Raji (cell line): ENCODE results near the gene TNFRSF12A.

Experiments
- POLR2A ChIP-seq: IDR thresholded peaks from 2 replicates; pipeline ENCODE4 v1.6.1; 2011; ENCODE audit warnings: low read depth, low read length, control low read depth; ENCODE audit not compliant: insufficient read depth

Gene TNFRSF12A

DNA sequence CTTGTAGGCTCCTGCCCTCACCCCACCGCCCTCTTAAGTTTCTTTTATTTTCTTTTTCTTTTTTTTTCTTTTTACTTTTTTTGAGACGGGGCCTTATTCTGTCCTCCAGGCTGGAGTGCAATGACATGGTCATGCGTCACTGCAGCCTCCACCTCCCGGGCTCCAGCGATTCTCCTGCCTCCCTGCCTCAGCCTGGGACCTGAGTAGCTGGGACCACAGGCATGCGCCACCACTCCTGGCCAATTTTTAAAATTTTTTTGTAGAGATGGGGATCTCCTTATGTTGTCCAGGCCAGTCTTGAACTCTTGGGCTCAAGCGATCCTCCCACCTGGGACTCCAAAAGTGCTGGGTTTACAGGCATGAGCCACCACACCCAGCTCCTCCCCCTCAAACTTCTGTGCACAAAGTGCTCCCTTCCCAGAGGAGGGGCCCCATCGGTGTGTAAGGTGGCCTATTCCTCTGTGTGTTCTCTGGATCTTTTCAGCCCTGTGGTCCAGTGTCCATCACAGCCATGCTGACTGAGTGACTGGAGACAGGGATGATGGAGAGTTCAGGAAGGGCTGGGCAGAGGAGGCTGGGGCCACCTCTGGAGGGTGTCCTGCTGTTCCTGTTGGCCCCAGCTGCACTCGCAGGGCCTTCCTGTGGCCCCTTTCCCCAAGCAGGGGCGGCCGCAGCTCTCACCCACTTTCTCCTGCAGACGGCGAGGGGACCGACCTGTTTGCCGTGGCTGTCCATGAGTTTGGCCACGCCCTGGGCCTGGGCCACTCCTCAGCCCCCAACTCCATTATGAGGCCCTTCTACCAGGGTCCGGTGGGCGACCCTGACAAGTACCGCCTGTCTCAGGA is 36.4 kb downstream of the TNFRSF12A start:
- TF ChIP-seq POLR2A, result no peak

DNA sequence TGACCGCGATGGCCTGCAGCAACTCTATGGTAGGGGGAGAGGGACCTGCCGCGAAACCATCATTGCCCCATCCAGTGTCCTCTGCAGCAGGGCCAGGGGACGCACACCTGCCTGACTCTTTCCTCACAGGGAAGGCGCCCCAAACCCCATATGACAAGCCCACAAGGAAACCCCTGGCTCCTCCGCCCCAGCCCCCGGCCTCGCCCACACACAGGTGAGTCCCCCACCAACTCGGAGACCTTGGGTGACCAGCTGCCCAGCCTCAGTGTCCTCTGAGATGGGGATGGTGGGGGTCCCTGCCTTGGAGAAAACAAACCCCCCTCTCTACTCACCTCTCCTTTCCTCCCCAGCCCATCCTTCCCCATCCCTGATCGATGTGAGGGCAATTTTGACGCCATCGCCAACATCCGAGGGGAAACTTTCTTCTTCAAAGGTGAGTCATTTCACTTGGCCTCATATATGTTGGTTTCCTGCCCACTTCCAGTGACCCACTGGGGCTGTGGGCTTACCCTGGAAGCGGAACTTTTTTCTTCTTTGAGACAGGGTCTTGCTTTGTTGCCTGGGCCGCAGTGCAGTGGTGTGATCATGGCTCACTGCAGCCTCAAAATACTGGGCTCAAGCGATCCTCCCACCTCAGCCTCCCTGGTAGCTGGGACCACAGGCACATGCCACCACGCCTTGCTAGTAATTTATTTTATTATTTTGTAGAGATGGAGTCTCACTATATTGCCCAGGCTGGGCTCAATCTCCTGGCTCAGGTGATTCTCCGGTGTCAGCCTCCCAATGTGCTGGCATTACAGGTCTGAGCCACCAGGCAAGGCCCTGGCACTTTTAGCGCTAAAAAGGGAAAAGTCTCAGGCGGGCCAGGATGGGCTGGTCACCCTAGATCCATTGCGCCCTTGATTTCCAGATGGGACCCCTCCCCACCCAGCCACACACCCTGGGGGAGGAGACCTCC is 37.3 kb downstream of the TNFRSF12A start:
- TF ChIP-seq POLR2A, result no peak

DNA sequence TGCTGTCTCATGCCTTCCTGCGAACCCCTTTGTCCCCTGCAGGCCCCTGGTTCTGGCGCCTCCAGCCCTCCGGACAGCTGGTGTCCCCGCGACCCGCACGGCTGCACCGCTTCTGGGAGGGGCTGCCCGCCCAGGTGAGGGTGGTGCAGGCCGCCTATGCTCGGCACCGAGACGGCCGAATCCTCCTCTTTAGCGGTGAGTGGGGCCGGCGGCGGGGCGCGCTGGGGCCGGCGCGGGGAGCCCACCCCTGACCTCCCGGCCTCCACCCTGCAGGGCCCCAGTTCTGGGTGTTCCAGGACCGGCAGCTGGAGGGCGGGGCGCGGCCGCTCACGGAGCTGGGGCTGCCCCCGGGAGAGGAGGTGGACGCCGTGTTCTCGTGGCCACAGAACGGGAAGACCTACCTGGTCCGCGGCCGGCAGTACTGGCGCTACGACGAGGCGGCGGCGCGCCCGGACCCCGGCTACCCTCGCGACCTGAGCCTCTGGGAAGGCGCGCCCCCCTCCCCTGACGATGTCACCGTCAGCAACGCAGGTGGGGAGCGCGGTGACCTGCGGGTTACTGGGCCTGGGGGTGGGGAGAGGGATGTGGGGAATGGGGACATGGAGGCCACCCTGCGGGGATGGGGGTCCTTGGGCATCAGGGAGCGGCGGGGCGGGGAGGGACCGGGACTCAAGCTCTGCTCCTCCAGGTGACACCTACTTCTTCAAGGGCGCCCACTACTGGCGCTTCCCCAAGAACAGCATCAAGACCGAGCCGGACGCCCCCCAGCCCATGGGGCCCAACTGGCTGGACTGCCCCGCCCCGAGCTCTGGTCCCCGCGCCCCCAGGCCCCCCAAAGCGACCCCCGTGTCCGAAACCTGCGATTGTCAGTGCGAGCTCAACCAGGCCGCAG is 38.2 kb downstream of the TNFRSF12A start:
- TF ChIP-seq POLR2A, result no peak

DNA sequence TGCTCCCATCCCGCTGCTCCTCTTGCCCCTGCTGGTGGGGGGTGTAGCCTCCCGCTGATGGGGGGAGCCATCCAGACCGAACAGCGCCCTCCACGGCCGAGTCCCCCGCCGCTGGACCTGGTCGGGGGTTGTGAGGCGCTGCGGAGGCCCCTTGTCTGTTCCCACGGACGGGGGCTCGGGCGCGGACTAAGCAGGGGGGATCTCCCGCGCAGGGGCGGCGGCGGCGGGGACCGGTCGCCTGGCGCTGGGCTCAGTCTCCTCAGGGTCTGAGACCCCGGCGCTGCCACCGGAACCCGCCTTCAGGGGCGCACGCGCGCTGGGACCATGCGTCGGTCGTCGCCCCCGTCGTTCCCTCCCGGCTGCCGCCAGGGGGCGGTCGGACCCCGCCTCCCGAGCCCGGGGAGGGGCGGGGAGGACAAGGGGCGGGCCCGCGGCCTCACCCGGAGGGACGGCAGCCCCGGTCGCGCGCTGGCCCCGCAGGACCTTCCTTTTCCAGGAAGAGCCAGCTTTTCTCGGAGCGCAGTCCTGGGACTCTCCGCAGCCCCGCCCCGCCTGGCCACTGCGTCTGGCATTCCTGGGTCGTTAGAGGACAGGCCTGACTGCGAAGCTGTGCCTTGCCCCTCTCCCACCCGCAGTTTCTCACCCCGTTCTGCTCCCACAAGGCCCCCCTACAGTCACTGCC is 39.0 kb downstream of the TNFRSF12A start:
- TF ChIP-seq POLR2A, result peak; percentile 69

DNA sequence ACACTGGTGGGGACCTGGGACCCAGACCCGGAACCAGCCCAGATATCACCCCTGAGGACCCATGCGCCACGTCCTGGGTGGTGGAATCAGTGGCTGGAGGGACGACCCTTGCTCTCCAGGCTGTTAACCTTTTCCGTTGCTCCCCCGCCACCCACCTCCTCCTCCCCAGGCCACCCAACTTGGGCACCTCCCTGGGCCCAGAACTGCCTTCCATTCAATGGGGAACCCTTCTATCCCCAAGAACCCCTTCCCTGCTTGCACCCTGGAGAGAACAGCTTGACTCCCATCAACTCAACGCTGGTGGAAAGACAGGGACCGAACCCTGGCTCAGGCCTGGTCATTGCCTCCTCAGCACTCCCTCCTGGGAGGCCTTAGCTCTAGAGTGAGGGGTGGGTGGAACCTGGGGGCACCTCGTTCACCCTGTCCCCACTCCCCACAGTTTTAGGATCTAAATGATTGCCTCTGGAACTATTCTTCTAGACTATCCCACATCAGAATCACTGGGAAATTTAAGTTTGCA is 39.6 kb downstream of the TNFRSF12A start:
- no peak for TF ChIP-seq POLR2A

DNA sequence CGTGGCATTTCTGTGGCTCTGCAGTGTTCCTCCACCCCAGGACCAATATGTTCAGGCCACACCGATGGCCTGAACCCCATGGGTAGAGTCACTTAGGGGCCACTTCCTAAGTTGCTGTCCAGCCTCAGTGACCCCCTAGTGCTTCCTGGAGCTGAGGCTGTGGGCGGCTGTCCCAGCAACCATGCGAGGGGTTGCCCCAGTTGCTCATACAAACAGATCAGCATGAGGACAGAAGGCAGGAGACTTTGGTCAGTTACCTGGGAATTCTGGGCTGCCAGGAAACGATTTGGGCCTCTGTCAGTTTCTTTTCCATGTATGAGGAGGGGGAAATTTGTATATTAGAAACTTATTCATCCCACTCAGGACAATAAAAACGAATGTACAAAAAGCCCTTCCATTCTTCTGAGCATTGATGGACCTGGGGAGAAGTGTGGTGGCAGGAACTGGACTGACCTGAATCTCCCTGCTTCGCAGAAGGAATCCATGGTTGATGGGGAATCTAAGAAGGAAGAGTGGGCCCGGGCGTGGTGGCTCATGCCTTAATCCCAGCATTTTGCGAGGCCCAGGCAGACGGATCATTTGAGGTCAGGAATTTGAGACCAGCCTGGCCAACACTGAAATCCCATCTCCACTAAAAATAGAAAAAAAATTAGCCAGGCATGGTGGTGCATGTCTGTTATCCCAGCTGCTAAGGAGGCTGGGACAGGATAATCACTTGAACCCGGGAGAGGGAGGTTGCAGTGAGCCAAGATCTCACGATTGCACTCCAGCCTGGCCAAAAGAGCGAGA is 40.4 kb downstream of the TNFRSF12A start:
- TF ChIP-seq POLR2A, result no peak

DNA sequence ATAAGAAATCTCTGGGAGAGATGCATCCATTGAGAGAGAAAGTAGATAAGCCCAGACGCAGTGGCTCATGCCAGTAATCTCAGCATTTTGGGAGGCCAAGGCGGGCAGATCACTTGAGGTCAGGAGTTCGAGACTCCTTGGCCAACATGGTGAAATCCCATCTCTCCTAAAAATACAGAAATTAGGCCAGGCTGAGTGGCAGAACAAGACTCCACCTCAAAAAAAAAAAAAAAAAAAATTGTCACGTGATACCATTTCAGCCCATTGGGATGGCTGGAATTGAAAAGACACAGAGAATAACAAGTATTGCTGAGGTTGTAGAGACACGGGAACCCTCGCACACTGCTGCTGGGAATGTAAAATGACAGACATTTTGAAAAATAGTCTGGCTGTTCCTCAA is 42.4 kb downstream of the TNFRSF12A start:
- no peak for TF ChIP-seq POLR2A

DNA sequence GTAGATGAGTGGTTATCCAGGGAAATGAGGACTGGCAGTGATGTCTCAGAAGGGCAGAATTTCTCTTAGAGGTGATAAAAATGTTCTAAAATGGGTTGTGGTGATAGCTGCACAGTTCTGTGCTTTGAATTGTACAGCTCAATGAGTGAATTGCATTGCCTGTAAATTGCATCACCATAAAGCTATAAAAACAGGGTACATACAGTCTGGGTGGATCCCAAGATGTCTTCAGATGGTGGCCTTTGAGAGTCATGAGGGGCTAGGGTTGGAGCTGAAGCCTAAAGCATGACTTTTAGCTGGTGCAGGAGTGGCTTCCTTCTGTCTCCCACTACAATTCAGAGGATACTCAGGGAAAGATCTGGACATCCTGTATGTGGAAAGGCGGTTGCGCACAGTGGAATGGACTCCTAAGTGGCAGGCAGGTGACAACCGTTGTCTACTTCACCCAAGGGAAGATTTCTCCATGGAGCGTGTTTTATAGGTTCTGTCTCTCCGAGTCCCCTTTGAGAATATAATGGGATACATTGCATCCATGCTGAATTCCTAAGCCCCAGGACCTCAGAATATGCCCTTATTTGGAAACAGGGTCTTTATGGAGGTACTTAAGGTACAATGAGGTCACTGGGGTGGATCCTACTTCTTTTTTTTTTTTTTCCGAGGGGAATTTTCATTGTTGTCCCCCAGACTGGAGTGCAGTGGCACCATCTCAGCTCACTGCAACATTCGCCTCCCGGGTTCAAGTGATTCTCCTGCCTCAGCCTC is 43.6 kb downstream of the TNFRSF12A start:
- TF ChIP-seq POLR2A, result no peak

DNA sequence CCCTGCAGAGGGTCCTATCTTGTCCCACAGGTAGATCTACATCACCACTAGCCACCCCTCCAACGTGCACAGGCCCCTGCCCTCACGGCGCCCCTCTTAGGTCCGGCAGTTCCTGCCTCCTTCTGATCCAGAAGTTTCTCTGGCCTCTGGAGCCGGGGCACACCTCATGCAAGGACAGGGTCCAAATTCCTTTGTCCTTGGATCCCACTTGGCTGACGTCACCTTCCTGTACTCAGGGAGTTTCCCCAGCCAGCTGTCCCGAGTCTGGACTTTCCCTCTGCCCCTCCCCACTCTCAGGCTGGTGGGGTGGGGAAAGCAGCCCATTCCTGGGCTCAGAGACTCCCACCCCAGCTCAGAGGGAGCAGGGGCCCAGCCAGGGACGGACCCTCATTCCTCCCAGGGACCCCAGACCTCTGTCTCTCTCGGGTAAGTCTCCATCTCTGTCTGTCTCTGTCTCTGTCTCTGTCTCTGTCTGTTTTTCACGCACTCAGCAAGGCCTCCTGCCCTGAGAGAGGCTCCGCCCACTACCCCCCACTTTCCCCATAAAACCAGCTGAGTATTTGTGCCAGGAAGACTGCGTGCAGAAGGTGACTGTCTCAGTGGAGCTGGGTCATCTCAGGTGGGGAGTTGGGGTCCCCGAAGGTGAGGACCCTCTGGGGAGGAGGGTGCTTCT is 45.0 kb downstream of the TNFRSF12A start, which contains the start of gene IL32:
Gene IL32, plus strand, starts transcription at position 572 of the 673 bp plus-strand sequence. CDS start 172 bp downstream, outside the sequence.
- no peak for TF ChIP-seq POLR2A

DNA sequence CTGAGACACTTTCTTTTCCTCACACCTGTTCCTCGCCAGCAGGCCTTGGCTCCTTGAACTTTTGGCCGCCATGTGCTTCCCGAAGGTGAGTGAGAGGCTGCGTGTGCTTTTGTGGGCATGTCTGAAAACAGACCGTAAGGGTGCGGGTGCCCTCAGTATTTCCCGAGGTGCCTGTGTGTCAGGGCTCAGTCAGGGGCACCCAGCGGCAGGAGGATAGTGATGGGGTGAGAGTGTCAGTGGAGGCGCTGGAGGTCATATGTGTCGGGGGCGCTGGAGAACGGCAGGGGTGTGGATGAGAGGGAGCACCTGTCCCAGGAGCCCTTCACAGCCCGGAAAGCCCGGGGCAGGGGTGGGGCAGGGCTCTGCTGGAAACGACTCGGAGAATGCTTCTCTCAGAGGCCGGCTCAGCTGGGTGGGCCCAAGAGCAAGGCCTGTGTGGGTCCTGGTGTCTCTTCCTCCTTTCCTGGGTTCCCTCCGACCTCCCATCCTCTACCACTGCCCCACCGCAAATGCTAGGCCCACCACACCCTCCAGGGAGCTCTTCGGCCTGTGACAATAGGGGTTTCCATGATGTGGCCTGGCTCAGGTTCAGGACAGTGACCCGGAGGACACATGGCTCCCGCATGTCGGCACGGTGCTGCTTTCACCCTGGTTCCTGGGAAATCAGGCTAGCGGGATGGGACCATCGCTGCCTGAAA is 45.7 kb downstream of the TNFRSF12A start:
- no peak for TF ChIP-seq POLR2A

DNA sequence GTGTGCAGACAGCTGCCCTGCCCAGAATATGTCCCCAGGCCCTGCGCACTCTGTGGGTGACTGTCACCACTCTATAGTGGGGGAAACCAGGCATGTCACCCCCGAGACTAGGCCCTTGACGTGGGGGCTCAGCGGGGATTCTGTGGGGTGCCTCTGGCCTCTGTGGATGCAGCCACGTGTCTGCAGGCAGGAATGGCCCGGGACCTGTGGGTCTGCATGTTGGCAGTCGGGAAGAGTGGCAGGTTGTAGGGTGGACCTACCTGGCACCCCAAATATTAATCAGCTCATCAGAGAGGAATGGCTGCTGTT is 46.2 kb downstream of the TNFRSF12A start:
- TF ChIP-seq POLR2A, result no peak
